WTC11 (cell line): ENCODE data around the gene GSTM1. TPM values are rescaled to one million over a fixed set of nuclear protein-coding genes. Genes with fewer than 3 reads are reported as not detected.
A peak's percentile ranks its signal among the peaks of the same experiment; 100 is the strongest.

Source experiments
- CBFB ChIP-seq: sonication (generic); formaldehyde crosslinking; IDR thresholded peaks from 2 replicates; pipeline ENCODE4 v1.8.1; 2022; ENCODE audit warnings: mild to moderate bottlenecking, low read depth, missing genetic modification reagents
- ELF4 ChIP-seq: sonication (generic); formaldehyde crosslinking; IDR thresholded peaks from 2 replicates; pipeline ENCODE4 v1.8.1; 2022; ENCODE audit warnings: low read depth, mild to moderate bottlenecking, moderate library complexity, missing genetic modification reagents
- IRF1 ChIP-seq: sonication (generic); formaldehyde crosslinking; IDR thresholded peaks from 2 replicates; pipeline ENCODE4 v1.8.0; 2023; ENCODE audit warnings: missing genetic modification reagents
- JAZF1 ChIP-seq: fragments of 250-450 bp; sonication (Bioruptor Pico); IDR thresholded peaks from 2 replicates; pipeline ENCODE4 v1.9.0; 2021; ENCODE audit warnings: moderate library complexity, mild to moderate bottlenecking, inconsistent platforms
- NFATC4 ChIP-seq: fragments of 250-450 bp; sonication (Bioruptor Pico); IDR thresholded peaks from 2 replicates; pipeline ENCODE4 v1.9.0; 2021; ENCODE audit warnings: mild to moderate bottlenecking
- NR1H2 ChIP-seq: sonication (generic); formaldehyde crosslinking; IDR thresholded peaks from 2 replicates; pipeline ENCODE4 v1.9.0; 2021; ENCODE audit warnings: mild to moderate bottlenecking, moderate library complexity, missing genetic modification reagents
- NR2C2 ChIP-seq: sonication (generic); formaldehyde crosslinking; IDR thresholded peaks from 2 replicates; pipeline ENCODE4 v1.8.0; 2022; ENCODE audit warnings: mild to moderate bottlenecking, missing genetic modification reagents
- NR3C1 ChIP-seq: sonication (generic); formaldehyde crosslinking; conservative IDR thresholded peaks from 2 replicates; pipeline ENCODE4 v1.8.1; 2023; ENCODE audit warnings: low read depth, mild to moderate bottlenecking, missing genetic modification reagents
- RORB ChIP-seq: fragments of 250-450 bp; sonication (Bioruptor Pico); IDR thresholded peaks from 2 replicates; pipeline ENCODE4 v1.9.0; 2021; ENCODE audit warnings: mild to moderate bottlenecking
- SMAD3 ChIP-seq: sonication (generic); formaldehyde crosslinking; IDR thresholded peaks from 2 replicates; pipeline ENCODE4 v1.8.0; 2022; ENCODE audit warnings: missing genetic modification reagents, mild to moderate bottlenecking, borderline replicate concordance
- TCF7 ChIP-seq: sonication (generic); formaldehyde crosslinking; IDR thresholded peaks from 2 replicates; pipeline ENCODE4 v1.8.0; 2022; ENCODE audit warnings: mild to moderate bottlenecking, low read depth, missing genetic modification reagents, moderate library complexity
- ZBTB21 ChIP-seq: sonication (generic); formaldehyde crosslinking; IDR thresholded peaks from 2 replicates; pipeline ENCODE4 v1.8.1; 2023; ENCODE audit warnings: mild to moderate bottlenecking, missing genetic modification reagents, borderline replicate concordance
- ZNF121 ChIP-seq: sonication (generic); formaldehyde crosslinking; IDR thresholded peaks from 2 replicates; pipeline ENCODE4 v1.8.0; 2023; ENCODE audit warnings: missing genetic modification reagents
- total RNA-seq: library from RNA; stranded (reverse); gene quantifications from 3 replicates; pipeline ENCODE4 v1.2.3, GENCODE V29; 2021
- TF ChIP-seq, protein P1 (sequence below): sonication (generic); formaldehyde crosslinking; IDR thresholded peaks from 2 replicates; pipeline ENCODE4 v1.8.1; 2023; ENCODE audit warnings: mild to moderate bottlenecking, missing genetic modification reagents, borderline replicate concordance
- TF ChIP-seq, protein P2 (sequence below): fragments of 250-450 bp; sonication (Bioruptor Pico); IDR thresholded peaks from 2 replicates; pipeline ENCODE4 v1.9.0; 2021; ENCODE audit warnings: mild to moderate bottlenecking
- TF ChIP-seq, protein P3 (sequence below): sonication (generic); formaldehyde crosslinking; IDR thresholded peaks from 2 replicates; pipeline ENCODE4 v1.8.0; 2023; ENCODE audit warnings: missing genetic modification reagents, mild to moderate bottlenecking, borderline replicate concordance
- TF ChIP-seq, protein P4 (sequence below): sonication (generic); formaldehyde crosslinking; IDR thresholded peaks from 2 replicates; pipeline ENCODE4 v1.8.1; 2023; ENCODE audit warnings: mild to moderate bottlenecking, missing genetic modification reagents
- TF ChIP-seq, protein P5 (sequence below): sonication (generic); formaldehyde crosslinking; IDR thresholded peaks from 2 replicates; pipeline ENCODE4 v1.8.1; 2023; ENCODE audit warnings: mild to moderate bottlenecking, moderate library complexity, missing genetic modification reagents
- TF ChIP-seq, protein P6 (sequence below): sonication (generic); formaldehyde crosslinking; IDR thresholded peaks from 2 replicates; pipeline ENCODE4 v1.8.0; 2022; ENCODE audit warnings: mild to moderate bottlenecking, missing genetic modification reagents
- TF ChIP-seq, protein P7 (sequence below): sonication (generic); formaldehyde crosslinking; IDR thresholded peaks from 2 replicates; pipeline ENCODE4 v1.8.1; 2022; ENCODE audit warnings: low read depth, mild to moderate bottlenecking, moderate library complexity, missing genetic modification reagents, borderline replicate concordance

The GSTM1 gene
- total RNA-seq, 1 experiment from 2014 or later, result not detected

- TF ChIP-seq, protein P1, sequence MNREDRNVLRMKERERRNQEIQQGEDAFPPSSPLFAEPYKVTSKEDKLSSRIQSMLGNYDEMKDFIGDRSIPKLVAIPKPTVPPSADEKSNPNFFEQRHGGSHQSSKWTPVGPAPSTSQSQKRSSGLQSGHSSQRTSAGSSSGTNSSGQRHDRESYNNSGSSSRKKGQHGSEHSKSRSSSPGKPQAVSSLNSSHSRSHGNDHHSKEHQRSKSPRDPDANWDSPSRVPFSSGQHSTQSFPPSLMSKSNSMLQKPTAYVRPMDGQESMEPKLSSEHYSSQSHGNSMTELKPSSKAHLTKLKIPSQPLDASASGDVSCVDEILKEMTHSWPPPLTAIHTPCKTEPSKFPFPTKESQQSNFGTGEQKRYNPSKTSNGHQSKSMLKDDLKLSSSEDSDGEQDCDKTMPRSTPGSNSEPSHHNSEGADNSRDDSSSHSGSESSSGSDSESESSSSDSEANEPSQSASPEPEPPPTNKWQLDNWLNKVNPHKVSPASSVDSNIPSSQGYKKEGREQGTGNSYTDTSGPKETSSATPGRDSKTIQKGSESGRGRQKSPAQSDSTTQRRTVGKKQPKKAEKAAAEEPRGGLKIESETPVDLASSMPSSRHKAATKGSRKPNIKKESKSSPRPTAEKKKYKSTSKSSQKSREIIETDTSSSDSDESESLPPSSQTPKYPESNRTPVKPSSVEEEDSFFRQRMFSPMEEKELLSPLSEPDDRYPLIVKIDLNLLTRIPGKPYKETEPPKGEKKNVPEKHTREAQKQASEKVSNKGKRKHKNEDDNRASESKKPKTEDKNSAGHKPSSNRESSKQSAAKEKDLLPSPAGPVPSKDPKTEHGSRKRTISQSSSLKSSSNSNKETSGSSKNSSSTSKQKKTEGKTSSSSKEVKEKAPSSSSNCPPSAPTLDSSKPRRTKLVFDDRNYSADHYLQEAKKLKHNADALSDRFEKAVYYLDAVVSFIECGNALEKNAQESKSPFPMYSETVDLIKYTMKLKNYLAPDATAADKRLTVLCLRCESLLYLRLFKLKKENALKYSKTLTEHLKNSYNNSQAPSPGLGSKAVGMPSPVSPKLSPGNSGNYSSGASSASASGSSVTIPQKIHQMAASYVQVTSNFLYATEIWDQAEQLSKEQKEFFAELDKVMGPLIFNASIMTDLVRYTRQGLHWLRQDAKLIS, result no peak
- TF ChIP-seq, protein P2, sequence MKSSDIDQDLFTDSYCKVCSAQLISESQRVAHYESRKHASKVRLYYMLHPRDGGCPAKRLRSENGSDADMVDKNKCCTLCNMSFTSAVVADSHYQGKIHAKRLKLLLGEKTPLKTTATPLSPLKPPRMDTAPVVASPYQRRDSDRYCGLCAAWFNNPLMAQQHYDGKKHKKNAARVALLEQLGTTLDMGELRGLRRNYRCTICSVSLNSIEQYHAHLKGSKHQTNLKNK (CRISPR knock-in tag), result no peak
- no peak for TF ChIP-seq IRF1 (CRISPR knock-in tag)
- no peak for TF ChIP-seq JAZF1 (CRISPR knock-in tag)
- TF ChIP-seq RORB (CRISPR knock-in tag), result no peak
- TF ChIP-seq, protein P3, sequence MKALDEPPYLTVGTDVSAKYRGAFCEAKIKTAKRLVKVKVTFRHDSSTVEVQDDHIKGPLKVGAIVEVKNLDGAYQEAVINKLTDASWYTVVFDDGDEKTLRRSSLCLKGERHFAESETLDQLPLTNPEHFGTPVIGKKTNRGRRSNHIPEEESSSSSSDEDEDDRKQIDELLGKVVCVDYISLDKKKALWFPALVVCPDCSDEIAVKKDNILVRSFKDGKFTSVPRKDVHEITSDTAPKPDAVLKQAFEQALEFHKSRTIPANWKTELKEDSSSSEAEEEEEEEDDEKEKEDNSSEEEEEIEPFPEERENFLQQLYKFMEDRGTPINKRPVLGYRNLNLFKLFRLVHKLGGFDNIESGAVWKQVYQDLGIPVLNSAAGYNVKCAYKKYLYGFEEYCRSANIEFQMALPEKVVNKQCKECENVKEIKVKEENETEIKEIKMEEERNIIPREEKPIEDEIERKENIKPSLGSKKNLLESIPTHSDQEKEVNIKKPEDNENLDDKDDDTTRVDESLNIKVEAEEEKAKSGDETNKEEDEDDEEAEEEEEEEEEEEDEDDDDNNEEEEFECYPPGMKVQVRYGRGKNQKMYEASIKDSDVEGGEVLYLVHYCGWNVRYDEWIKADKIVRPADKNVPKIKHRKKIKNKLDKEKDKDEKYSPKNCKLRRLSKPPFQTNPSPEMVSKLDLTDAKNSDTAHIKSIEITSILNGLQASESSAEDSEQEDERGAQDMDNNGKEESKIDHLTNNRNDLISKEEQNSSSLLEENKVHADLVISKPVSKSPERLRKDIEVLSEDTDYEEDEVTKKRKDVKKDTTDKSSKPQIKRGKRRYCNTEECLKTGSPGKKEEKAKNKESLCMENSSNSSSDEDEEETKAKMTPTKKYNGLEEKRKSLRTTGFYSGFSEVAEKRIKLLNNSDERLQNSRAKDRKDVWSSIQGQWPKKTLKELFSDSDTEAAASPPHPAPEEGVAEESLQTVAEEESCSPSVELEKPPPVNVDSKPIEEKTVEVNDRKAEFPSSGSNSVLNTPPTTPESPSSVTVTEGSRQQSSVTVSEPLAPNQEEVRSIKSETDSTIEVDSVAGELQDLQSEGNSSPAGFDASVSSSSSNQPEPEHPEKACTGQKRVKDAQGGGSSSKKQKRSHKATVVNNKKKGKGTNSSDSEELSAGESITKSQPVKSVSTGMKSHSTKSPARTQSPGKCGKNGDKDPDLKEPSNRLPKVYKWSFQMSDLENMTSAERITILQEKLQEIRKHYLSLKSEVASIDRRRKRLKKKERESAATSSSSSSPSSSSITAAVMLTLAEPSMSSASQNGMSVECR (CRISPR knock-in tag), result peak; percentile 41; the same call in 1 of the 2 replicates
- no peak for TF ChIP-seq NR1H2 (CRISPR knock-in tag)
- TF ChIP-seq ZBTB21 (CRISPR knock-in tag), result no peak
- peak; percentile 99 for TF ChIP-seq ZNF121 (CRISPR knock-in tag)
- no peak for TF ChIP-seq NR2C2
- TF ChIP-seq, protein P4, sequence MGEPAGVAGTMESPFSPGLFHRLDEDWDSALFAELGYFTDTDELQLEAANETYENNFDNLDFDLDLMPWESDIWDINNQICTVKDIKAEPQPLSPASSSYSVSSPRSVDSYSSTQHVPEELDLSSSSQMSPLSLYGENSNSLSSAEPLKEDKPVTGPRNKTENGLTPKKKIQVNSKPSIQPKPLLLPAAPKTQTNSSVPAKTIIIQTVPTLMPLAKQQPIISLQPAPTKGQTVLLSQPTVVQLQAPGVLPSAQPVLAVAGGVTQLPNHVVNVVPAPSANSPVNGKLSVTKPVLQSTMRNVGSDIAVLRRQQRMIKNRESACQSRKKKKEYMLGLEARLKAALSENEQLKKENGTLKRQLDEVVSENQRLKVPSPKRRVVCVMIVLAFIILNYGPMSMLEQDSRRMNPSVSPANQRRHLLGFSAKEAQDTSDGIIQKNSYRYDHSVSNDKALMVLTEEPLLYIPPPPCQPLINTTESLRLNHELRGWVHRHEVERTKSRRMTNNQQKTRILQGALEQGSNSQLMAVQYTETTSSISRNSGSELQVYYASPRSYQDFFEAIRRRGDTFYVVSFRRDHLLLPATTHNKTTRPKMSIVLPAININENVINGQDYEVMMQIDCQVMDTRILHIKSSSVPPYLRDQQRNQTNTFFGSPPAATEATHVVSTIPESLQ (CRISPR knock-in tag), result no peak
- no peak for TF ChIP-seq NR3C1
- TF ChIP-seq CBFB (CRISPR knock-in tag), result no peak
- TF ChIP-seq NFATC4 (CRISPR knock-in tag), result no peak
- TF ChIP-seq, protein P5, sequence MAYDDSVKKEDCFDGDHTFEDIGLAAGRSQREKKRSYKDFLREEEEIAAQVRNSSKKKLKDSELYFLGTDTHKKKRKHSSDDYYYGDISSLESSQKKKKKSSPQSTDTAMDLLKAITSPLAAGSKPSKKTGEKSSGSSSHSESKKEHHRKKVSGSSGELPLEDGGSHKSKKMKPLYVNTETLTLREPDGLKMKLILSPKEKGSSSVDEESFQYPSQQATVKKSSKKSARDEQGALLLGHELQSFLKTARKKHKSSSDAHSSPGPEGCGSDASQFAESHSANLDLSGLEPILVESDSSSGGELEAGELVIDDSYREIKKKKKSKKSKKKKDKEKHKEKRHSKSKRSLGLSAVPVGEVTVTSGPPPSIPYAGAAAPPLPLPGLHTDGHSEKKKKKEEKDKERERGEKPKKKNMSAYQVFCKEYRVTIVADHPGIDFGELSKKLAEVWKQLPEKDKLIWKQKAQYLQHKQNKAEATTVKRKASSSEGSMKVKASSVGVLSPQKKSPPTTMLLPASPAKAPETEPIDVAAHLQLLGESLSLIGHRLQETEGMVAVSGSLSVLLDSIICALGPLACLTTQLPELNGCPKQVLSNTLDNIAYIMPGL (CRISPR knock-in tag), result 0 out of 2 replicates have a peak, but pooled peaks have one; percentile 36
- TF ChIP-seq, protein P6, sequence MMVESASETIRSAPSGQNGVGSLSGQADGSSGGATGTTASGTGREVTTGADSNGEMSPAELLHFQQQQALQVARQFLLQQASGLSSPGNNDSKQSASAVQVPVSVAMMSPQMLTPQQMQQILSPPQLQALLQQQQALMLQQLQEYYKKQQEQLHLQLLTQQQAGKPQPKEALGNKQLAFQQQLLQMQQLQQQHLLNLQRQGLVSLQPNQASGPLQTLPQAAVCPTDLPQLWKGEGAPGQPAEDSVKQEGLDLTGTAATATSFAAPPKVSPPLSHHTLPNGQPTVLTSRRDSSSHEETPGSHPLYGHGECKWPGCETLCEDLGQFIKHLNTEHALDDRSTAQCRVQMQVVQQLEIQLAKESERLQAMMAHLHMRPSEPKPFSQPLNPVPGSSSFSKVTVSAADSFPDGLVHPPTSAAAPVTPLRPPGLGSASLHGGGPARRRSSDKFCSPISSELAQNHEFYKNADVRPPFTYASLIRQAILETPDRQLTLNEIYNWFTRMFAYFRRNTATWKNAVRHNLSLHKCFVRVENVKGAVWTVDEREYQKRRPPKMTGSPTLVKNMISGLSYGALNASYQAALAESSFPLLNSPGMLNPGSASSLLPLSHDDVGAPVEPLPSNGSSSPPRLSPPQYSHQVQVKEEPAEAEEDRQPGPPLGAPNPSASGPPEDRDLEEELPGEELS (CRISPR knock-in tag), result no peak
- TF ChIP-seq, protein P7, sequence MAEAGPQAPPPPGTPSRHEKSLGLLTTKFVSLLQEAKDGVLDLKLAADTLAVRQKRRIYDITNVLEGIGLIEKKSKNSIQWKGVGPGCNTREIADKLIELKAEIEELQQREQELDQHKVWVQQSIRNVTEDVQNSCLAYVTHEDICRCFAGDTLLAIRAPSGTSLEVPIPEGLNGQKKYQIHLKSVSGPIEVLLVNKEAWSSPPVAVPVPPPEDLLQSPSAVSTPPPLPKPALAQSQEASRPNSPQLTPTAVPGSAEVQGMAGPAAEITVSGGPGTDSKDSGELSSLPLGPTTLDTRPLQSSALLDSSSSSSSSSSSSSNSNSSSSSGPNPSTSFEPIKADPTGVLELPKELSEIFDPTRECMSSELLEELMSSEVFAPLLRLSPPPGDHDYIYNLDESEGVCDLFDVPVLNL, result no peak
- no peak for TF ChIP-seq TCF7 (CRISPR knock-in tag)
- TF ChIP-seq SMAD3 (CRISPR knock-in tag), result no peak
- TF ChIP-seq ELF4 (CRISPR knock-in tag), result no peak
Observed at GRCh38 chr1:109655615-109656519, 31.8 kb upstream of the GSTM1 start, which contains the start of gene GSTM4 (continued).
